ENCODE data around the gene ALOX5. TPM values are rescaled to one million over a fixed set of nuclear protein-coding genes. Genes with fewer than 3 reads are reported as not detected.

Gene ALOX5
- total RNA-seq, 3 donors from 2014 or later: 8.2 to 14.9 (median 14.3) TPM

DNA sequence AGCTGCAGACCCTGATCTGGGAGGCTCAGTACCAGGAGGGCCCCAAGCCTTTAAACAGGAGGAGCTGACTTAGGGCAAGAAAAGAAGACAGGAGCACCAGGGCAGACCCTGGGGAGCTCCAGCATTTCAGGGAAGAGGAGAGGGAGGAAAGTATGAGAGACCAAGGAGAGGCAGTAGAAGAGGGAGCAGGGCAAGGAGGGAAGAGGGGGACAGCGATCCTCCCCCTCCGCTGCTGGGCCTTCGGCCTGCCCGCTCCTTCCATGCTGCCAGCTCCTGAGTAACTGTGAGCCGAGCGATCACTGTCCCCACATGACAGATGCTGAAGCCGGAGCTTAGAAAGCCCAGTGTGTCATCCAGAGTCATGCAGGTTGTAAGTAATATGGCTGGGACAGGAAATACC lies 65.9 kb downstream of the ALOX5 start:
- TF ChIP-seq CTCF (IDR thresholded peaks at IDR 0.05): no peak
- ATAC-seq (no peak), DNase-seq (no peak)
- Histone ChIP-seq H3K36me3 (ENCODE audit: low read depth) (no peaks in the 10 kb centered on the region), H3K4me3 (no peak overlapping the region), H3K4me1 (ENCODE audit: low read depth) (no peaks in the 10 kb centered on the region), H3K9me3 (no peaks in the 10 kb centered on the region)
- intact Hi-C loops (cut with DNase I, micrococcal nuclease): no loop called here

DNA sequence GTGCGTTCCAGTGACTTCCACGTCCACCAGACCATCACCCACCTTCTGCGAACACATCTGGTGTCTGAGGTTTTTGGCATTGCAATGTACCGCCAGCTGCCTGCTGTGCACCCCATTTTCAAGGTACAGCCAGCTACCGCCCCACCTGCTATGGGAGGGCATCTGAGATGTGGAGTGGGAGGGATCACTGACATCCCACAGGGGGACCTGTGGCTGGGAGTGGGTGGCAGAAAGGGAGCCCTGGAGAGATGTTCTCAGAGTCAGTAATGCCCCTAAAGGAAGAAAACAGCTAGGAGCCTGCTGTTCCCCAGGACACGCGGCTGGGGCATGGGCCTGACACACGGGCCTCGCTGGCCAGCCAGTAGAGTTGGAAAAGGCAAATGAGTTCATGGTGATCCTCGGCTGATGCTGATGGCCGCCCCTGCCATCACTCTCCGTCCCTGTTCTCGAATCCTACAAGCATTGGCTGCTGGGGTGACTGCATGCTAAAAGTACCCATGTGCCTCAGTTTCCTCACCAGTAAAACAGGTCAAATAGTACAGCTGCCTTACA lies 66.6 kb downstream of the ALOX5 start:
- DNase-seq (no peak), ATAC-seq (no peak)
- Histone ChIP-seq H3K36me3 (ENCODE audit: low read depth) (no peaks in the 10 kb centered on the region), H3K4me1 (ENCODE audit: low read depth) (no peaks in the 10 kb centered on the region), H3K4me3 (no peak overlapping the region), H3K9me3 (no peaks in the 10 kb centered on the region)
- TF ChIP-seq CTCF (IDR thresholded peaks at IDR 0.05): no peak
- intact Hi-C loops (cut with DNase I, micrococcal nuclease): no loop called here

GRCh38 chr10:45441239-45442190 lies 67.5 kb downstream of the ALOX5 start:
- H3K36me3 ChIP-seq (ENCODE audit: low read depth): no peaks in the 10 kb centered on the region
- H3K9me3 ChIP-seq: no peaks in the 10 kb centered on the region
- intact Hi-C loops (cut with DNase I, micrococcal nuclease): no loop called here
- ATAC-seq: no peak
- no peaks in the 10 kb centered on the region for H3K4me1 ChIP-seq (ENCODE audit: low read depth)
- no peak for TF ChIP-seq CTCF (IDR thresholded peaks at IDR 0.05)
- DNase-seq: no peak
- H3K4me3 ChIP-seq: no peak overlapping the region

DNA sequence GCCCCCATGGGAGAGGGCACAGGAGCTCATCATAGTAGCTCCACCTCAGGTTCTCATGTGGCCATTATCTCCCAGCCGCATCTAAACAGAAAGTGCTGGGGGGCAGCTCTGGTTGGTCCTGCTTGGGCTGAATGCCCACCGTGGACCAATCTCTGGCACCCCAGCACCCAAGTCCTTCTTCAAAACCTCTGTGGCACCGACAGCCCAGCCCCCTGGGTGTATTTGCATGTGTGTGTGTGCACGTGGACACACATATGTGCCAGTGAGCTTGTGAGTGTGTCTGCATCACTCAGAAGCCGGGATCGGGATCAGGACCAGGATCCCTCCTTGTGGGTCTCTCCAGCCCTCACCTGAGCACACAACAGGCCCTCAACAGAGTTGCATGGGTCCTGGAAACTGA lies 68.2 kb downstream of the ALOX5 start:
- intact Hi-C loops (cut with DNase I, micrococcal nuclease): no loop called here
- peak in 1 of 3 donors; percentile 32 for DNase-seq
- Histone ChIP-seq H3K4me3 (no peak overlapping the region), H3K4me1 (ENCODE audit: low read depth) (no peaks in the 10 kb centered on the region), H3K9me3 (no peaks in the 10 kb centered on the region), H3K36me3 (ENCODE audit: low read depth) (no peaks in the 10 kb centered on the region)
- ATAC-seq: no peak
- TF ChIP-seq CTCF (IDR thresholded peaks at IDR 0.05): no peak

DNA sequence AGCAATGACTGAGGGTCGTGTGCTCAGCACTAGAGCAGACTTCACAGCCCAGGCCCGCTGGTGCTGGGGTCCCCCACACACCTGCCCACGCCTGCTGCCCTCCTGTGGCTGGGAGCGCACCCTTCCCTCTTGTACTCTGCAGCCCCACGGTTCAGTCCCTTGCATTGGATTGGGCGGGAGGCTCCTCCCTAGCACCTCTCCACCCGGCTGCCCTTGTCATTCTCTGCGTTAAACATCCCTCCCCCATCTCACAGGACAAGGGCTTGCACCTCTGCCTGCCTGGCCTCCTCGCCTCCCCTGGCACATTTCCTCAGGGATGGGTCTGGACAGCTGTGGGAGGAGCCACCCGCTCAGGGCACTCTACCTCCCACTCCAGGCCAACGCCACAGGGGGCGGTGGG lies 68.6 kb downstream of the ALOX5 start:
- no peak for TF ChIP-seq CTCF (IDR thresholded peaks at IDR 0.05)
- ATAC-seq (peak; percentile 15), DNase-seq (no peak)
- Histone ChIP-seq H3K36me3 (ENCODE audit: low read depth) (no peaks in the 10 kb centered on the region), H3K4me3 (no peak overlapping the region), H3K9me3 (no peaks in the 10 kb centered on the region), H3K4me1 (ENCODE audit: low read depth) (no peaks in the 10 kb centered on the region)
- intact Hi-C loops (cut with DNase I, micrococcal nuclease): no loop called here
